H1 (cell line): ENCODE results near the gene GRIPAP1. TPM values are rescaled to one million over a fixed set of nuclear protein-coding genes. Genes with fewer than 3 reads are reported as not detected.

Experiments used
- ASH2L ChIP-seq: fragments of 200-600, 300-600 bp; sonication (generic); IDR thresholded peaks from one replicate; pipeline ENCODE4 v1.7.1; 2017; ENCODE audit warnings: low read length
- BACH1 ChIP-seq: IDR thresholded peaks from 2 replicates; pipeline ENCODE4 v1.6.1; 2012; ENCODE audit warnings: low read length, improper control_type of control experiment
- BCL11A ChIP-seq, 2 experiments: IDR thresholded peaks; one replicate each; pipeline ENCODE4 v1.6.1; 2011; ENCODE audit warnings: low read depth in 2 of 2, low read length in 2 of 2, mild to moderate bottlenecking in 2 of 2
- CTBP2 ChIP-seq: IDR thresholded peaks from 2 replicates; pipeline ENCODE4 v1.7.0; 2011; ENCODE audit warnings: borderline replicate concordance, mild to moderate bottlenecking, moderate library complexity, mixed read lengths, low read length; ENCODE audit not compliant: insufficient read depth, insufficient read length
- CTCF ChIP-seq, 3 experiments: IDR thresholded peaks; 1 replicate in 2 of 3; 2 replicates in 1 of 3; pipeline versions ENCODE4 v1.5.1 to v1.6.1; 2011; ENCODE audit warnings: low read length in 3 of 3, mild to moderate bottlenecking in 3 of 3, inconsistent platforms in 2 of 3, low read depth in 1 of 3, moderate library complexity in 1 of 3; ENCODE audit not compliant: insufficient read depth in 1 of 3; ENCODE audit errors: control extremely low read depth in 1 of 3
- EP300 ChIP-seq, 2 experiments: IDR thresholded peaks; 1 replicate in 1 of 2; 2 replicates in 1 of 2; pipeline ENCODE4 v1.6.1; 2011 to 2012; ENCODE audit warnings: low read depth in 2 of 2, low read length in 2 of 2, mild to moderate bottlenecking in 2 of 2, borderline replicate concordance in 1 of 2, inconsistent platforms in 1 of 2, moderate library complexity in 1 of 2
- KDM1A ChIP-seq: fragments of 200-600, 300-600 bp; sonication (generic); IDR thresholded peaks from 2 replicates; pipeline ENCODE4 v1.7.1; 2016; ENCODE audit warnings: mild to moderate bottlenecking, low read length, borderline replicate concordance
- NRF1 ChIP-seq: IDR thresholded peaks from 2 replicates; pipeline ENCODE4 v1.6.1; 2011; ENCODE audit warnings: mild to moderate bottlenecking, low read depth, low read length, improper control_type of control experiment
- POLR2AphosphoS5 ChIP-seq: IDR thresholded peaks from 2 replicates; pipeline ENCODE4 v1.6.1; 2011; ENCODE audit warnings: low read depth, low read length
- SIN3A ChIP-seq, 2 experiments: IDR thresholded peaks in 1 of 2; conservative IDR thresholded peaks in 1 of 2; 2 replicates each; pipeline ENCODE4 v1.6.1; 2011 to 2012; ENCODE audit warnings: low read length in 2 of 2, improper control_type of control experiment in 1 of 2, low read depth in 1 of 2, mild to moderate bottlenecking in 1 of 2
- SIRT6 ChIP-seq: IDR thresholded peaks from one replicate; pipeline ENCODE4 v1.7.1; 2012; ENCODE audit warnings: low read length, inconsistent platforms
- TAF1 ChIP-seq: IDR thresholded peaks from 2 replicates; pipeline ENCODE4 v1.6.1; 2011; ENCODE audit warnings: mild to moderate bottlenecking, low read depth, low read length
- ZNF274 ChIP-seq: IDR thresholded peaks from 2 replicates; pipeline ENCODE4 v1.7.0; 2012; ENCODE audit warnings: low read length, borderline replicate concordance; ENCODE audit errors: extremely low read depth
- polyA plus RNA-seq, 7 experiments: library from polyadenylated mRNA; depleted of rRNA in 3 of 7; stranded (reverse) in 5 of 7; unstranded in 2 of 7; fragments of >200 nt in 5 of 7; fragments of 200-250 nt in 2 of 7; gene quantifications; 1 replicate in 5 of 7; 2 replicates in 1 of 7; 4 replicates in 1 of 7; pipeline versions ENCODE4 v1.2.1 to v1.2.3, GENCODE V29; 2011 to 2013; ENCODE audit warnings: missing spikeins in 2 of 7, mixed read lengths in 2 of 7
- total RNA-seq: library from RNA; stranded (reverse); fragmentation: NEBNext Ultra II Directional; extraction: Animal tissue kit (Norgen Biotek cat#: 25700); gene quantifications from 2 replicates; pipeline ENCODE4 v1.2.1, GENCODE V29; 2021

GRIPAP1 gene
- total and polyA plus RNA-seq, 2 of the 8 experiments (the other 6 are each of a cell fraction or from before 2014, with no cell fraction given), result 21.6 to 55.9 TPM

- TF ChIP-seq NRF1 (peak; percentile 84), BACH1 (no peak), BCL11A (IDR thresholded peaks at IDR 0.05; ENCODE audit: low read depth in 2 of 2, low read length in 2 of 2) (no peak), CTBP2 (no peak), EP300 (IDR thresholded peaks at IDR 0.05; ENCODE audit: borderline replicate concordance in 1 of 2, low read depth in 2 of 2, low read length in 2 of 2) (no peak), SIRT6 (no peak), TAF1 (0 out of 2 replicates have a peak, but pooled peaks have one; percentile 34), ZNF274 (no peak), ASH2L (no peak), SIN3A (conservative IDR thresholded peaks at IDR 0.05 in 1 of 2, IDR thresholded peaks at IDR 0.05 in 1 of 2; ENCODE audit: low read depth in 1 of 2, low read length in 2 of 2) (peak in 1 of 2 experiments; percentile 41; a peak in 2 of 4 replicates), POLR2AphosphoS5 (no peak), KDM1A (0 out of 2 replicates have a peak, but pooled peaks have one; percentile 17), CTCF (IDR thresholded peaks at IDR 0.05; ENCODE audit: control extremely low read depth in 1 of 3, insufficient read depth in 1 of 3, low read depth in 1 of 3, low read length in 3 of 3) (peak; percentile 43 to 61 (median 51))
Measured at GRCh38 chrX:49043220-49043986, 41.3 kb upstream of the GRIPAP1 start, which contains the start of gene TFE3 (continued).
